Stimulated activated naive CD8-positive, alpha-beta T cell treated with anti-CD3 and anti-CD28 coated beads, Interleukin-15, Interleukin-2, amounts not matched to agents 100 ng/mL and 50 ng/mL, for 24 hours (primary cell): ENCODE results near the gene CSGALNACT2.

Experiments
- H3K27ac Mint-ChIP-seq: one replicate; pipeline ENCODE4 v1.8.0; 2021; ENCODE audit warnings: mild to moderate bottlenecking, mixed read lengths
- H3K27me3 Mint-ChIP-seq: one replicate; pipeline ENCODE4 v1.8.0; 2021; ENCODE audit warnings: mixed read lengths
- H3K36me3 Mint-ChIP-seq: one replicate; pipeline ENCODE4 v1.8.0; 2021; ENCODE audit warnings: low read depth, mixed read lengths
- H3K4me1 Mint-ChIP-seq: one replicate; pipeline ENCODE4 v1.8.0; 2021; ENCODE audit warnings: low read depth, mixed read lengths
- H3K4me3 Mint-ChIP-seq: one replicate; pipeline ENCODE4 v1.8.0; 2021; ENCODE audit warnings: mild to moderate bottlenecking, mixed read lengths
- H3K9me3 Mint-ChIP-seq: one replicate; pipeline ENCODE4 v1.8.0; 2021; ENCODE audit warnings: mixed read lengths

CSGALNACT2 gene

GRCh38 chr10:43201545-43202131 lies 63.4 kb downstream of the CSGALNACT2 start:
- no peak overlapping the region for H3K27ac Mint-ChIP-seq
- H3K36me3 Mint-ChIP-seq, result no peaks in the 10 kb centered on the region
- H3K27me3 Mint-ChIP-seq, result no peaks in the 10 kb centered on the region
- H3K4me3 Mint-ChIP-seq, result no peak overlapping the region
- H3K9me3 Mint-ChIP-seq, result no peaks in the 10 kb centered on the region
- H3K4me1 Mint-ChIP-seq, result peaks cover 4% of the 10 kb centered on the region

- peak overlapping the region; percentile 61 for H3K4me3 Mint-ChIP-seq
- H3K27ac Mint-ChIP-seq, result no peak overlapping the region
Measured at GRCh38 chr10:43202224-43202656, 64.0 kb downstream of the CSGALNACT2 start.

GRCh38 chr10:43202657-43203447 lies 64.6 kb downstream of the CSGALNACT2 start:
- Mint-ChIP-seq H3K4me3 (peak overlapping the region; percentile 61), H3K27ac (no peak overlapping the region), H3K36me3 (no peaks in the 10 kb centered on the region), H3K4me1 (peaks cover 4% of the 10 kb centered on the region), H3K9me3 (no peaks in the 10 kb centered on the region), H3K27me3 (no peaks in the 10 kb centered on the region)

More at GRCh38 chr10:43202224-43202656, 64.0 kb downstream of the CSGALNACT2 start:
- H3K36me3 Mint-ChIP-seq, result no peaks in the 10 kb centered on the region
- no peaks in the 10 kb centered on the region for H3K27me3 Mint-ChIP-seq
- no peaks in the 10 kb centered on the region for H3K9me3 Mint-ChIP-seq
- H3K4me1 Mint-ChIP-seq, result peaks cover 4% of the 10 kb centered on the region

GRCh38 chr10:43203448-43204041 lies 65.3 kb downstream of the CSGALNACT2 start:
- H3K27ac Mint-ChIP-seq, result no peak overlapping the region
- H3K4me3 Mint-ChIP-seq, result peak overlapping the region; percentile 39

GRCh38 chr10:43204042-43204942 lies 66.0 kb downstream of the CSGALNACT2 start:
- H3K4me1 Mint-ChIP-seq, result peaks cover 4% of the 10 kb centered on the region

More at GRCh38 chr10:43203448-43204041, 65.3 kb downstream of the CSGALNACT2 start:
- Mint-ChIP-seq H3K27me3 (no peaks in the 10 kb centered on the region), H3K4me1 (peaks cover 4% of the 10 kb centered on the region), H3K9me3 (no peaks in the 10 kb centered on the region), H3K36me3 (no peaks in the 10 kb centered on the region)

GRCh38 chr10:43204943-43205671 lies 66.9 kb downstream of the CSGALNACT2 start:
- no peak overlapping the region for H3K27ac Mint-ChIP-seq
- no peak overlapping the region for H3K4me3 Mint-ChIP-seq
- no peaks in the 10 kb centered on the region for H3K27me3 Mint-ChIP-seq
- H3K36me3 Mint-ChIP-seq, result no peaks in the 10 kb centered on the region
- H3K4me1 Mint-ChIP-seq, result peaks cover 4% of the 10 kb centered on the region
- H3K9me3 Mint-ChIP-seq, result no peaks in the 10 kb centered on the region

More at GRCh38 chr10:43204042-43204942, 66.0 kb downstream of the CSGALNACT2 start:
- Mint-ChIP-seq H3K27me3 (no peaks in the 10 kb centered on the region), H3K9me3 (no peaks in the 10 kb centered on the region), H3K36me3 (no peaks in the 10 kb centered on the region), H3K27ac (no peak overlapping the region), H3K4me3 (no peak overlapping the region)

- Mint-ChIP-seq H3K4me3 (no peak overlapping the region), H3K9me3 (no peaks in the 10 kb centered on the region)
Measured at GRCh38 chr10:43205681-43206390, 67.6 kb downstream of the CSGALNACT2 start.

GRCh38 chr10:43206391-43207235 lies 68.4 kb downstream of the CSGALNACT2 start:
- H3K27me3 Mint-ChIP-seq, result no peaks in the 10 kb centered on the region
- H3K4me3 Mint-ChIP-seq, result no peak overlapping the region
- H3K4me1 Mint-ChIP-seq, result peaks cover 4% of the 10 kb centered on the region
- H3K36me3 Mint-ChIP-seq, result no peaks in the 10 kb centered on the region
- H3K27ac Mint-ChIP-seq, result no peak overlapping the region
- no peaks in the 10 kb centered on the region for H3K9me3 Mint-ChIP-seq

More at GRCh38 chr10:43205681-43206390, 67.6 kb downstream of the CSGALNACT2 start:
- Mint-ChIP-seq H3K4me1 (peaks cover 4% of the 10 kb centered on the region), H3K36me3 (no peaks in the 10 kb centered on the region), H3K27me3 (no peaks in the 10 kb centered on the region), H3K27ac (no peak overlapping the region)

- H3K9me3 Mint-ChIP-seq, result no peaks in the 10 kb centered on the region
- no peaks in the 10 kb centered on the region for H3K4me1 Mint-ChIP-seq
- no peak overlapping the region for H3K27ac Mint-ChIP-seq
- H3K27me3 Mint-ChIP-seq, result no peaks in the 10 kb centered on the region
- no peaks in the 10 kb centered on the region for H3K36me3 Mint-ChIP-seq
- H3K4me3 Mint-ChIP-seq, result no peak overlapping the region
Measured at GRCh38 chr10:43208147-43209073, 70.2 kb downstream of the CSGALNACT2 start.

- Mint-ChIP-seq H3K36me3 (no peaks in the 10 kb centered on the region), H3K27me3 (no peaks in the 10 kb centered on the region), H3K4me1 (no peaks in the 10 kb centered on the region), H3K9me3 (no peaks in the 10 kb centered on the region), H3K27ac (no peak overlapping the region), H3K4me3 (no peak overlapping the region)
Measured at GRCh38 chr10:43209074-43209455, 70.8 kb downstream of the CSGALNACT2 start.

GRCh38 chr10:43209651-43210141 lies 71.5 kb downstream of the CSGALNACT2 start:
- H3K4me1 Mint-ChIP-seq, result no peaks in the 10 kb centered on the region

GRCh38 chr10:43210556-43210955 lies 72.3 kb downstream of the CSGALNACT2 start:
- Mint-ChIP-seq H3K9me3 (no peaks in the 10 kb centered on the region), H3K27ac (no peak overlapping the region), H3K4me1 (no peaks in the 10 kb centered on the region), H3K36me3 (no peaks in the 10 kb centered on the region), H3K4me3 (no peak overlapping the region), H3K27me3 (no peaks in the 10 kb centered on the region)

More at GRCh38 chr10:43209651-43210141, 71.5 kb downstream of the CSGALNACT2 start:
- Mint-ChIP-seq H3K4me3 (no peak overlapping the region), H3K36me3 (no peaks in the 10 kb centered on the region), H3K27ac (no peak overlapping the region), H3K9me3 (no peaks in the 10 kb centered on the region), H3K27me3 (no peaks in the 10 kb centered on the region)
